Breast epithelium (tissue), 4 donors: ENCODE measurements around the gene PLCL2. TPM values are rescaled to one million over a fixed set of nuclear protein-coding genes. Genes with fewer than 3 reads are reported as not detected.

Source experiments
- DNase-seq, 2 donors: peaks; one replicate each; pipeline ENCODE4 v3.0.0-alpha.2; 2019; ENCODE audit warnings: low spot score in 2 of 2
- H3K27ac ChIP-seq, 2 donors: fragments of 200-600 bp; sonication (generic) in 1 of 2; one replicate each; pipeline ENCODE4 v1.5.1; 2016 to 2019; ENCODE audit warnings: mild to moderate bottlenecking in 1 of 2
- H3K27me3 ChIP-seq, 2 donors: fragments of 200-600 bp; sonication (generic) in 1 of 2; one replicate each; pipeline versions ENCODE4 v1.5.1 to v1.6.0; 2017 to 2019; ENCODE audit warnings: control low read depth in 1 of 2, mild to moderate bottlenecking in 1 of 2
- H3K36me3 ChIP-seq: fragments of 200-600 bp; one replicate; pipeline ENCODE4 v1.5.1; 2019
- H3K4me1 ChIP-seq, 2 donors: fragments of 200-600 bp; sonication (generic); one replicate each; pipeline ENCODE4 v1.5.1; 2016 to 2019; ENCODE audit warnings: control low read depth in 1 of 2
- H3K4me3 ChIP-seq, 3 donors: fragments of 200-600 bp; sonication (generic); 1 replicate in 2 of 3; 2 replicates in 1 of 3; pipeline ENCODE4 v1.5.1; 2016 to 2019; ENCODE audit warnings: mild to moderate bottlenecking in 3 of 3, moderate library complexity in 2 of 3
- H3K9me3 ChIP-seq, 2 donors: fragments of 200-600 bp; sonication (generic) in 1 of 2; one replicate each; pipeline ENCODE4 v1.5.1; 2016 to 2019; ENCODE audit warnings: control low read depth in 1 of 2
- CTCF ChIP-seq, 3 donors: fragments of 450-650 bp; IDR thresholded peaks; one replicate each; pipeline ENCODE4 v1.5.1; 2016 to 2017; ENCODE audit warnings: antibody characterized with exemption in 3 of 3, mild to moderate bottlenecking in 3 of 3, moderate library complexity in 3 of 3
- POLR2A ChIP-seq: fragments of 450-650 bp; IDR thresholded peaks from one replicate; pipeline ENCODE4 v1.6.1; 2016; ENCODE audit warnings: antibody characterized with exemption, mild to moderate bottlenecking, moderate library complexity
- POLR2AphosphoS5 ChIP-seq, 3 donors: sonication (generic); formaldehyde crosslinking; IDR thresholded peaks; one replicate each; pipeline ENCODE4 v1.6.1; 2017; ENCODE audit warnings: antibody characterized with exemption in 3 of 3
- intact Hi-C: fragments of 100-400 bp; cut with DNase I; formaldehyde crosslinking; loops from one replicate; pipeline ENCODE4 v1.15.1; 2023; ENCODE audit warnings: low total_unique reads
- total RNA-seq, 3 donors: library from RNA; depleted of rRNA; stranded (reverse); fragments of >200 nt; gene quantifications; one replicate each; pipeline ENCODE4 v1.1.0, GENCODE V29; 2016

The PLCL2 gene
- total RNA-seq, 3 donors from 2014 or later, result 7.8 to 21.9 (median 17.0) TPM

GRCh38 chr3:16898595-16899395 is 14.0 kb downstream of the PLCL2 start:
- no peak for DNase-seq
- H3K4me1 ChIP-seq, result no peaks in the 10 kb centered on the region
- H3K27ac ChIP-seq, result no peak overlapping the region
- no peaks in the 10 kb centered on the region for H3K9me3 ChIP-seq
- H3K36me3 ChIP-seq, result no peaks in the 10 kb centered on the region
- intact Hi-C loops, result no loop called here
- no peak overlapping the region for H3K4me3 ChIP-seq
- TF ChIP-seq POLR2AphosphoS5 (IDR thresholded peaks at IDR 0.05) (no peak), POLR2A (no peak), CTCF (IDR thresholded peaks at IDR 0.05) (no peak)
- no peaks in the 10 kb centered on the region for H3K27me3 ChIP-seq

GRCh38 chr3:16899919-16900318 is 15.2 kb downstream of the PLCL2 start:
- no peak for TF ChIP-seq POLR2AphosphoS5 (IDR thresholded peaks at IDR 0.05)
- no peak for TF ChIP-seq CTCF (IDR thresholded peaks at IDR 0.05)
- no peak for TF ChIP-seq POLR2A
- intact Hi-C loops, result no loop called here
- H3K4me1 ChIP-seq, result no peaks in the 10 kb centered on the region
- H3K9me3 ChIP-seq, result no peaks in the 10 kb centered on the region
- no peaks in the 10 kb centered on the region for H3K36me3 ChIP-seq
- no peak overlapping the region for H3K4me3 ChIP-seq
- no peaks in the 10 kb centered on the region for H3K27me3 ChIP-seq
- H3K27ac ChIP-seq, result no peak overlapping the region
- DNase-seq, result no peak

- no peak for TF ChIP-seq POLR2AphosphoS5 (IDR thresholded peaks at IDR 0.05)
- TF ChIP-seq CTCF (IDR thresholded peaks at IDR 0.05), result no peak
- TF ChIP-seq POLR2A, result no peak
- H3K27me3 ChIP-seq, result no peaks in the 10 kb centered on the region
- H3K9me3 ChIP-seq, result no peaks in the 10 kb centered on the region
- no peak overlapping the region for H3K4me3 ChIP-seq
- intact Hi-C loops, result no loop called here
- H3K4me1 ChIP-seq, result no peaks in the 10 kb centered on the region
- no peak overlapping the region for H3K27ac ChIP-seq
- DNase-seq, result no peak
- H3K36me3 ChIP-seq, result no peaks in the 10 kb centered on the region
Observed at GRCh38 chr3:16900779-16901440, 16.2 kb downstream of the PLCL2 start.

GRCh38 chr3:16904423-16905417 is 20.0 kb downstream of the PLCL2 start:
- TF ChIP-seq CTCF (IDR thresholded peaks at IDR 0.05), result no peak
- no peak for TF ChIP-seq POLR2AphosphoS5 (IDR thresholded peaks at IDR 0.05)
- TF ChIP-seq POLR2A, result no peak
- H3K4me1 ChIP-seq, result no peaks in the 10 kb centered on the region
- H3K36me3 ChIP-seq, result no peaks in the 10 kb centered on the region
- no peaks in the 10 kb centered on the region for H3K27me3 ChIP-seq
- no peak for DNase-seq
- no peak overlapping the region for H3K27ac ChIP-seq
- H3K9me3 ChIP-seq, result no peaks in the 10 kb centered on the region
- intact Hi-C loops, result no loop called here
- H3K4me3 ChIP-seq, result no peak overlapping the region
